HG03097 (cell line): ENCODE measurements around the gene KCNQ2.

Source experiments
- ATAC-seq: cut with Tn5 transposase; IDR thresholded peaks from one replicate; pipeline ENCODE4 v1.9.1; 2021; ENCODE audit not compliant: unreplicated experiment, low FRiP score

Gene KCNQ2

DNA sequence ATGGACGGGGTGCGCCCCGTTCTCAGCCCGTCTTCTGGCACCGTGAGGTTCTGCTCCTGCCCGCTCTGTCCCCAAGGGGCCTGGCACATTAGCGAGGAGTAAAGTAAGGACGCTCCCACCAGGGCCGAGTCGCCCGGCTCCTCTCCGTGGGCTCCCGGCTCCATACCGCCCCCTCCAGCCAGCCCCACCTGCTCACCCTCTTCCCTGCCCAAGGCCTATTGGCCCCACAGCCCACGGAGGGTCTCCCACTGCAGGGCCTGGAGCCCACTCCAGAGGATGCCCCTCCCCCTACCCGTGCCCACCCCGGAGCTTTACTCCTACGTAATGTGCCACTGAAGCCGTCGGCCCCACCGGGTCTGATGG is 63.8 kb downstream of the KCNQ2 start:
- no peak for ATAC-seq

DNA sequence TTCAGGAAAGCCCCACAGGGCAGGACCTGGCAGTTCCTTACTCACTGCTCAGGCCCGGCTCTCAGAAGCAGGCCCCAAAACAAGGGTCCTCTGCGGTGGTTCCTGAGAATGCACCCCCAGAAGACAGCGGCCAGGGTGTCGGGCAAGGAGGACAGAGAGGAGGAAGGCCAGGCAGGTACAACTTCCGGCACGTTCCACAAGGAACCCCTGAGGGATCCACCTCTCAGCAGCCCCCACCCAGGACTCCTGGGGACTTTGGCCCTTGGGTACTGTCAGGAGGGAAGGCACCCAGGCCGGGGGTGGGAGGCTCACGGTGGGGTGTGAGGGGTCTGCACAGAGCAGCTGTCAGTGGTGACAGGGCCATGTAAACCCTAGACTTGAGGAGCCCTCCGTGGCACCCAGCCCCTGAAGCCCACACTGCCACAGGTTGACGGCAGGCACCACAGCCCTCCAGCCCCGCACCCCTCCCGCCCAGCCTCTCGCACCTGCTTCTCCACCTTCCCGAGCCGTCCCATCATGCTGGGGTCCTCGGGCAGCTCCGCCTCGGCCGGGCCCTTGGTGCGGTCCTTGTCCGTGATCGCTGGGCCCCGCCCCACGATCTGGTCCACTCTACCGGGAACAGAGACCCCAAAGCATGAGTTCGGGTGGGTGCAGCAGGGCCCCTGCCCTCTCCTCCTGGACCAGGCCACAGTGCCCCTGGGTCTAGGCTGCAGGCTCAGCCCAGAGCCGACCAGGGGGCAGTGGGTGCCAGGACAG is 64.3 kb downstream of the KCNQ2 start:
- ATAC-seq = no peak

DNA sequence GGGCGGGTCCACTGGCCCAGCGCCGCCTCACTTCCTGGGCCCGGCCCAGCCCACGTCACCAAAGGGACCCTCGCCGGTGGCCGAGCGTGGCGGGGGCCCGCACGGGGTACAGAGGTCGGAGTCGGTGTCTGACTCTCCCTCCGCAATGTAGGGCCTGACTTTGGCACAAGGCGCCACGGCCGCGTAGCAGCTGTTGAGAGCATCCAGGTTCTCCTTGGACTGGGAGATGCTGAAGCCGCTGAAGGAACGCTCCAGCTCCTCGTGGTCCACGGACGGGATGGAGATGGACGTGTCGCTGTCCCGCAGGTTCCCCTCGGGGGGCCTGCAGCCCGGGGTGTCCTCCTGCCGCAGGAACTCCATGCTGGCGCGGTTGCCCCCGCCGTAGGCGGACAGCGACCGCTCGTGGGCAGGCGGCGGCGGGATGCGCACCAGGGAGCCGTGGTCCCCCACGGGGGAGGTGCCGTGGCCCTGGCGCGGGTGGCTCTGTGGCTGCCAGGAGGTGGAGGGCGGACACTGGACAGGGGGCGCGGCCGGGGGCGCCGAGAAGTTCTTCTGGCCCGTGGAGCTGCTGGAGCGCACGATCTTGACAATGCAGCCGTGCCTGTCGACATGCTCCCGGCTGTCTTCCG is 65.7 kb downstream of the KCNQ2 start:
- no peak for ATAC-seq

DNA sequence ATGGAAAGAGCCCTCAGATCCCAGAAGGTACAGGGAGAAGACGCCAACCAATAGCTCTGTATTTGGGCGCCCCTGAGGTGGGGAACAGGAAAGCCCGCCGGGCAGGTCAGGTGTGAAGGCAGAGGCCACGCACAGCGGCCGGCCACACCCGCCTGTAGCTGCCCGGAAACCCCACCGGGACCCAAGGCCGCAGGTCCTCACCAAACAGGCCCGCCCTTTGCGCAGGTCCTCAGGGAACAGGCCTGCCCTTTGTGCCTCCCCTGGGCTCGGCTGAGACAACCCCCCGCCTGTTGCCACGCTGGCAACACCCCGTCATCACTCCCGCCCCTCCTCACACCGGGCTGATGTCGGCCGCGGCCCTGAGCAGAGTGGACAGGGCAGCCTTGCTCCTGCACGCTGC is 66.4 kb downstream of the KCNQ2 start:
- ATAC-seq = no peak

DNA sequence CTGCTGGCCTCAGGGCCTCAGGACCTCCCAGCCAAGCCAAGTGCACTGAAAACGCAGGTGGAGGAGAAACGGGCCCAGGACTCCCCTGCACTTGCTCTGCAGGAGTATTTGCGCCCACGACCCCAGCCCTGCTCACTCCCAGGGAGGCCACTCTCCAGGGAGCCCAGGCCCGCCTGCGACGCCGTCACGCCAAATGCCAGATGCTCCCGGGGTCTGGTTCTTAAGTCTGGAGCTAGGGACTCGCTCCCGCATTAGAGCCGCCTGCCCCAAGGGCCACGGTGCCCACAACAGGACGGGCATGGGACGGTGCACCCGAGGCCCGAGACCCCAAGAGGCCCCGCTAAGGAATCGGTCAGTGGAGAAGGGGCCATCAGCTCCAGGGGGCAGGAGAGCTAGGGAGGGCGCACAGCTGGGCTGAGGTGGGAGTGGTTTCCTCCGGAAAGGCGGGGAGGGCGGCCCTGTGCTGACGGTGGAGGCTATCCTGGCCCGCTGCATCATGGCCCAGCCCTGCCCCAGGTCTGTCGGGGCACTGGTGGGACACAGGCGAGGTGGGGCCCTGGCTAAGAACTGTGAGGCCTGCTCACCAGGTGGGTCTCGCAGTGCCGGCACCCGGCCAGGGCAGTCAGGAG is 67.2 kb downstream of the KCNQ2 start:
- ATAC-seq = no peak

DNA sequence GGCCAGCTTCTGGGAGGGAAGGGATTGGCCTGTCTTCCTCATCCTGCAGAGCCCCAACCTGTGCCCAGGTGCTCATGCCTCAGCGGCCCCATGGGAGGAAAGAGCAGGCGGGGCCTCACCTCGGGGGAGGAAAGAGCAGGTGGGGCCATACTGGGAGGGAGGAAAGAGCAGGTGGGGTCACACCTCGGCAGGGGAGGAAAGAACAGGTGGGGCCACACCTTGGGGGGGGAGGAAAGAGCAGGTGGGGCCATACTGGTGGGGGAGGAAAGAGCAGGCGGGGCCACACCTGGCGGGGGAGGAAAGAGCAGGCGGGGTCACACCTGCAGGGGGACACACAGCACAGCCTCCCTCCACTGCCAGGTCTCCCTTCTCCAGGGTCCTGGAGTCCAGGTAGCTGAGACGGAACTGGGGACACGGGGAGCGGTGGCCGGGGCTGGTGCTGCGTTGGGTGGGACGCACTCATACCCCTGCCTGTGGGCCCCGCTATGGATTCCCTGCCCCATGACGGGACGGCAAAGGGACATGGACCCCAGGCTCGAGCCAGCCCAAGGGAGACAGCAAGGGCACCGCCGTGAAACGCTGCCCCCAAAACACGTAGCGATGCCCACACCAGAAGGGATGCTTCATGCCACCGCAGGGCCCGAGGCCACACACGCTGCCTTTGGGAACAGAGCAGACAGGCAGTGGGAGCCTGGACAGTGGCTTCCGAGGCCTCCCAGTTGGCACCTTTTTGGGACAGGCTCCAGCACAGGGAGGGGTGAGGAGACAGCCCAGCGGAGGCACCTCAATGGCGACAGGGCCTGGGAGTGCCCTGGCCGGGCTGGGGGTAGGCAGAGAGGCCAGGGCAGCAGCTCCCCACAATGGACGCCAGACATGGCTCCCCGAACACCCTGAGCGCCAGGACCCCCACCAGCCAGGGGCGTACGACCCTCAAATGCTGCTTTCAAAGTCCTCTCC is 68.0 kb downstream of the KCNQ2 start:
- no peak for ATAC-seq

DNA sequence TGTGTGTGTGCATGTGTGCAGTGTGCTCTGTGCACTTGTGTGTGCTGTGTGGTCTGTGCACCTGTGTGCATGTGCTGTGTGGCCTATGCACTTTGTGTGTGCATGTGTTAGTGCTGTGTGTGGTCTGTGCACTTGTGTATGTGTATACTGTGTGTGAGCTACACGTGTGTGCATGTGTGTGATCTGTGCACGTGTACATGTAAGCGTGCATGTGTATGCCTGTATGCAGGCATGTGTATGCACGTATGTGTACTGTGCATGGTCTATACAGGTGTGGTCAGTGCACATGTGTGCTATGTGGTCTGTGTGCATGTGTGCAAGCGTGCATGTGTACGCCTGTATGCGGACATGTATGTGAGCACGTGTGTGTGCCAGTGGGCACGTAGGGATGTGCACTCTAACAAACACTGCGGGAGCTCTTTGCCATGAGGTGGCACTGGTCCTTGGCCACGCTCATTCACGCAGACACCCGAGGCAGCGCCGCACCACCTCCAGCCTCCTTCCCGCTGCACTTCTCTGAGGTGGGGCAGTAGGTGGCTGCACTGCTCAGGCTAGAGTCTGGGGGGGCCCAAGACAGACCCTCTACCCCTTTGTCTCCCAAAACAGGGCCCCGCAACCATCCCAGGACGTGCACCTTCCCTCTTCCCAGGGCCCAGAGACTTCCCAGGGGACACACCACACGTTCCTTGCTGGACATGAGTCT is 68.9 kb downstream of the KCNQ2 start:
- no peak for ATAC-seq

DNA sequence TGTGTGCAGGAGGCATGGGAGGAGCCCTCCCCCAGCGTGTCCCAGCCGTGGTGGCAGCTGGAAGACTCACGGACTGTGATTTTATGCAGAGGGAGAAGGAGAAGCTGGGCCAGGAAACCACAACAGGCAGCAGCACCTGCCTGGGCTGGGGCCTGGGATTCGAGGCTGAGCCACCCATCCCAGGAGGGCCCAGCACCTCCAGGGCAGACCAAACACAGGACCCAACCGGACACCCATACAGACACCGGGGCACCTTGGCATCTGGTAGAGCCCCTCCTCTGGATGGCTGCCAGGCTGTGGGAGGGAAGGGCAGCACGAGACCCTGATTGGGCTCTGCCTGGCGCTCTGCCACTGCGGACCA is 69.6 kb downstream of the KCNQ2 start:
- ATAC-seq = no peak

DNA sequence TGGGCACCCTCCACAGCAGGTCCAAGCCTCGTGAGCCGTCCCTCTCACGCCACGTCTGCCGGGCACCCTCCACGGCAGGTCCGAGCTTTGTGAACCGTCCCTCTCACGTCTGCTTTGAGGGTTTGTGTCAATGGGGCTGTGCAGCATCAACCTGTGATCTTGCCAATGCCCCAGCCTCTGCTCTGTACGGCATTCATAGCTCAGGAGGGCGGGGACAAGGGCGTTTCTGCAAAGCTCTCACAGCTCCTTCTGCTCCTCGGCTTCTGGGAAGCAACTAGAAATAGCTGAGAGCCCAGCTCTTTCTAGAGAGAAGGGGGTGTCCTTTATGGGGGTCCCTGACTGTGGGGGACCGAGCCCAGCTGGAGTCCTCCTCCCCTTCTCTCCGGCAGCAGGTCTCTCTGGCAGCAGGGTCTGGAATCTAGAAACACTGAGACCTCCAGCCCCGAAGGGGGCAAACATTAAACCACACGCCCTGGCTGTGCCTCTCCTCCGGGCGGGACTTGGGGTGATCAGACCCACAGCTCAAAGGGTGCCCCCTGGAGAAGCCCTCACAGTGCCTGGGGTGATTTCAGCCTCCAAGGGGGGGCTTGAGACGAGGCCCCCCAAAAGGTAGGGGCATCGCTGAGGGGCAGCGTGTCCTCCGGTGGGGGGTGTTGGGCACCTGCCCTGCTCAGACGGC is 70.1 kb downstream of the KCNQ2 start:
- no peak for ATAC-seq

DNA sequence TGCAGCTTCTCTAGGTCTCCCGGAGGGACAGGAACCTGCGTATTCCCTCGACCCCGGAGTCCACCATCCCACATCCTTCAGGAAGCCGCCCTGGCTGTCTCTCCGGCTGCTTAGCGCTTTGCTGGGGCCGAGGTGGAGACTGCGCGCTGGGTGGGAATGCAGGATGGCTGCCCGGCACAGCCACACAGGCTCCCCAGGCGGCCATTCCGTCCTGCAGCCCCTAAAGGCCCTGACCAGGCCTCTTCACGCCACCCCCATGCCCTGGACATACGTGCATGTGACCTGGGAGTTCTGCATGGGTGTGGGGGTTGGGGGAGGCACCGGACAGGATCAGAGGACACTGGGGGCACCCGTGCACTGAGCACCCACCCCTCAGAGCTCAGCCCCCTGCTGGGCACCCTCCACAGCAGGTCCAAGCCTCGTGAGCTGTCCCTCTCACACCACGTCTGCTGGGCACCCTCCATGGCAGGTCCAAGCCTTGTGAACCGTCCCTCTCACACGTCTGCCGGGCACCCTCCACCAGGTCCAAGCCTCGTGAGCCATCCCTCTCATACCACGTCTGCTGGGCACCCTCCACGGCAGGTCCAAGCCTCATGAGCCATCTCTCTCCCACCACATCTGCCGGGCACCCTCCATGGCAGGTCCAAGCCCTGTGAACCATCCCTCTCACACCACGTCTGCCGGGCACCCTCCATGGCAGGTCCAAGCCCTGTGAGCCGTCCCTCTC is 70.9 kb downstream of the KCNQ2 start:
- ATAC-seq = no peak

DNA sequence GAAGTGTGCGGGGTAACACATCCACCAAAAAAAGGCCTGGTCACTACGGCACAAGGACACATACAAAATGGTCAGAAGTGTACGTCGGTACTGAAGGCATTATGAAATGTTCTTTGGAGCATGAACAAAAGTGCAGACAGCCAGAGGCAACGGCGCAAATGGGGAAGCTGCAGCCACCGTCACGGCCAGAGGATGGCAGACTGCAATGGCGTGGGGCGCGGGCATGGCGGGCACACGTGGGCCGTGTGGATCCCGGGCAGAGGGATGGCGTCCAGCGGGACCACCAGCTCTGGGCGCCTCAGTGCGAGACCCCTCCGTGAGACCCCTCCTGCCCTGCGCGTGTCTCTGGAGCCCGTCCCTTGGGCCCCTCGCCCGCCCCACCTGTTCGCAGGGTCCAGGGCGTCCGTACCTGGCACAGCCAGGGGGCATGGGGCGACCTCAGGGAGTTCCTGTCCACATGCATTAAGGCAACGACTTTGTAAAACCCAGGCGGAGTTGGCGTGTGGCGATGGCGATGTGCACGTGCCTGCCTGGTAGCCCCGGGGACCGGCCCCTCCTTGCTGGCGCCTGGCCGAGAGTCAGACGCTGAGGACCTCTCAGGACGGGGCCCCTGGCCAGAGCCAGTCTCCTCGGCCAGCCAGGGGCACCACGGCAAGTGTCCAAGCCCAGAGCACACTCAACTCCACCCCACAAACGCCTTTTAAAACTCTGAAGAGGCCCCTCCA is 71.8 kb downstream of the KCNQ2 start:
- ATAC-seq = no peak

DNA sequence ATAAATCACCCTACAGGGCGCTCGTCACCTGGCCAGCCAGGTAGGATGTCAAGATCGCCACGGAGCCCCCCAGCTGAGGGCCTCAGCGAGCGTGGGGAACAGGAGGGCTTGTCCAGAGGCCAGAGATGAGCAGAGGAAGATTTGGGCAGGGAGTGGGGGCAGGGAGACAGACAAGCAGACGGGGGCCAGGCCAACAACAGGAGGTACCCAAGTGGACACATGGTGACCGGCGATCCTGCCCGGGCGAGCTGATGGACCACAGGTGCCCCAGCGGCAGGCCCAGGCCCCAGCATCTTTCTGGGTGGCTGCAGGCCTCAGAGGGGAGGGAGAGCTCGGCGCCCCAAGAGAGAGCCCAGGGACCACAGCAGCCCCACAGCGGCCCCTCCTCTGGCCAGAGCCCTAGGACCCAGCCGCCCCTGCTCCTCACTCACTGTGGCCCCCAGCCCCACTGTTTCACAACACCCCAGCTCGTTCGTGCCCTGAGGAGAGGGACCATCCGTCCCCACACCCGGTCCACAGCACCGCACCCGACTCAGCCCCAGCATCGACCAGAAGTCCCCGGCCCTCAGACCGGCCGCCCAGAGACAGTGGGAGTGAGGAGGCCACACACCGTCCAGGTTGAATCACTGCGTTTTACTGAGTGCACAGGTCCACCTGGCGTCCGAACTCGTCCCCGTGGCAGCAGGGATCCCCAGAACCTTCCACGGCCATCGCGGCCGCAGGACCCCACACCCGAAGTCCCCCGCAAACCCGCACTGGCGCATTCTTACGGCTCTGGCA is 72.7 kb downstream of the KCNQ2 start:
- ATAC-seq = no peak

DNA sequence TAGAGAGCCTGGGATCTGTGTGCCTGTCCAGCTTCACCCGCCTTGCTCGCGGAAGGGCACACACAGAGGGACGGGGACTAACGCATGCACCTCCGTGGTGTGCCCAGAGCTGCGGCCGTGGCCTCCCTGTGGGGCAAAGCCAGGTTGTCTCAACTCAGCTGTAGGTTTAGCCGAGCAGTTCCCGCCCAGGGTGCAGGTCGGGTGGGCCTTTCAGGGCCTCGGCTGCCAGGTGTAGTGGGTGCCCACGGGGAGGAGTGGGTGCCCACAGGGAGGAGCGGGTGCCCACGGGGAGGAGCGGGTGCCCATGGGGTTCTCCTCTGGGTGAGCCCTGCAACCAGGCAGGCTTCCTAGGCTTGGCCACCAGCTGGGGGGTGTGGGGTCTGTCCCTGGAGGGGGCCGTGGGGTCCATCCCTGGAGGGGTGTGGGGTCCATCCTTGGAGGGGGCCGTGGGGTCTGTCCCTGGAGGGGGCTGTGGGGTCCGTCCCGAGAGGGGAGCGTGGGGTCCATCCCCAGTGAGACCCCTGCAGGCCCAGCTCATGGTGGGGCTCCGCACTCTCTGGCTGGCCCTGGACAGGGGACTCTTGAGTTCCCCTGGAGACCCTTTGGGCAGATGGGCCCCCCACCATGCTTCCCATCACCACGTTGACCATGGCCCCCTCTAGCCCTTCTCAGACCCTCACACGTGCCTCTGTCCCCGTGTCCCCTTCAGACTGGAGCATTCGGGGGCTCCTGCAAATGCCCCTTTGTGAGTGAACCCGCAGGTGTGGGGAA is 73.5 kb downstream of the KCNQ2 start:
- no peak for ATAC-seq

DNA sequence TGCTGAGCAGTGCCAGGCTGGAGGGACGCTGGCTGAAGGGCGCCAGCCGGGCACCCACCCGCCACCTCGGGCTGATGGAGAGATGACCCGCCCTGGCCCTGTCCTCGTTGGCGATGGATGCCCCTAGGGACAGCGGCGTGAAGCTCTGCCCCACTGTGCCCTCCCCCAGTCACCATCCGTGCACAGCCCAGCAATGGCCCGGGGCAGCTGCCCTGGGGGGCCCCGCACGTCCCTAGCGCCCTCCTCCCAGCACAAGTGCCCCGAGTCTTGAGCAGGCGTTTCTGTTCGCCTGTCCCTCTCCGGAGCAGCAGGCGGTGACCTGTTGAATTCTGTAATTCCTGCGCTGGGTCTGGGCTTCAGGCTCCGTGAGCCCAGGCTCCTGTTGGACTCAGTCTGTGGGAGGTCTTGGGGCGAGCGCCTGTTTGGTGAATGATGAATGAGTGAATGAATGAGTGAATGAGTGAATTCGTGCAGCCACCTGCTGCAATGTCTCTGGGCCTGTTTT is 74.5 kb downstream of the KCNQ2 start:
- no peak for ATAC-seq

DNA sequence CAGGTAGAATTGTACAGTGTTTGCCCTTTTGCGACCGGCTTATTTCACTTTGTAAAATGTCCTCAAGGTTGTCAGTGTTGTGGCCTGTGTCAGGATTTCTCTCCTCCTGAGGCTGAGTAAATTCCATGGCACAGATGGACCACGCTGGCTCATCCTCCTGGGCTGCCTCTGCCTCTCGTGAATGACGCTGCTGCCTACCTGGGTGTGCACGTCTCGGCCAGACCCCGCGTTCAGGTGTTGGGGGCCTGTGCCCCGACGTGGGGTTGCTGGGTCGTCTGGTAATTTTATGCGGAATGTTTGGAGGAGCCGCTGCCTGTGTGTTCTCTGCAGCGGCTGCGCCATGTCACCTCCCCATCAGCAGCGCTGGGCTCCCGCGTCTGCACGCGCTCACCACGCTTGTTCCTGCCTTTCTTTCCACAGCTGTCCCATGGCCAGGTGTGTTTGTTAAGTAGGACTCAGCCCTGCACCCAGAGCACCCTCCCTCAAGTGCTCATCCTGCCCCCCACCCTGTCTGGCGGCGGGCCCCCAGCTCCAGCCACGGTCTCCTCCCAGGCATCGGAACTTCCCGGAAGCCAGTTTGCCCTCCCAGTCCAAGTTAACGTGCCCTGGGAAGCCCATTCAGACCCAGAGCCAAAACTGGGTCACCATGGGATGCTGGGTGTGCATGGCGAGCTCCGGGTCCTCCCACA is 75.2 kb downstream of the KCNQ2 start:
- ATAC-seq = no peak

DNA sequence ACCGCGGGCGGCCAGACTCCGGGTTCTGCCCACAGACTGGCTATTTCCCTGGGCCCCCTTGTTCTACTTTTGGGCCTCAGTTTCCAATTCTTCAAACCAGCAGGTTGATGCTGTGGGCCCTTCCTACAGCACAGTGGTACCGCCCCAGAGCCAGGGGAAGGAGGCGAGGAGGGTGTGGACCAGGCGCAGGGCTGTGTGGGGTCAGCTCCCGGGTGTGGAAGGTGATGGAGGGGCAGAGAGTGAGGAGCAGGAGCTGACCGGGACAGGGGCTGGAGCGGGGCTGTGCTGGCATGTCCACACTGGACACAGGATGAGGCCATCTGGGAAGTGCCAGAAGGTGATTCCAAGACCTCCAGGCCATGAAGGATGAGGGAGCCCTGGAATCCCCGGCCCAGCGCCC is 76.2 kb downstream of the KCNQ2 start:
- no peak for ATAC-seq
